ENCODE measurements around the gene DOK6.

DNA sequence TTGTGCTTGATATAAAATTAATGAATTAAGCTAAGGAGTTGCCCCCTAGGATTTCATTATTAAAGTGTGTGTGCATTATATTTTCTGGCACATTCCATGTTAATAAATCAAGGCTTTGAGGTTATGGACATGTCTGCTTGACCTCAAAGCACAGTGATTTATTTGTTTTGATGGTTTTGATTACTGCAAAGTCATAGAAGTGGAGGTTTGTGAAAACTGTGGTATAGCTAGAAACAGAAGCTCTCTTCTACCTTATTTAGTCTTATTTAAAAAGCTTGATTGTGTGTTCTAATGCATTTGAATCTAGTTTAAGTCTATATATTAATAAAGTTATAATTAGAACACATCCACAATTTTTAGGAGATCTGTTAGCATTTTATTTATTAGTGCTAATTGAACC lies 32.2 kb downstream of the DOK6 start:
- TF ChIP-seq HCFC1 (IDR thresholded peaks at IDR 0.05; ENCODE audit: low read length): no peak
- no peak for TF ChIP-seq CHD2 (IDR thresholded peaks at IDR 0.05; ENCODE audit: borderline replicate concordance, low read depth, low read length)
- TF ChIP-seq, protein P1, sequence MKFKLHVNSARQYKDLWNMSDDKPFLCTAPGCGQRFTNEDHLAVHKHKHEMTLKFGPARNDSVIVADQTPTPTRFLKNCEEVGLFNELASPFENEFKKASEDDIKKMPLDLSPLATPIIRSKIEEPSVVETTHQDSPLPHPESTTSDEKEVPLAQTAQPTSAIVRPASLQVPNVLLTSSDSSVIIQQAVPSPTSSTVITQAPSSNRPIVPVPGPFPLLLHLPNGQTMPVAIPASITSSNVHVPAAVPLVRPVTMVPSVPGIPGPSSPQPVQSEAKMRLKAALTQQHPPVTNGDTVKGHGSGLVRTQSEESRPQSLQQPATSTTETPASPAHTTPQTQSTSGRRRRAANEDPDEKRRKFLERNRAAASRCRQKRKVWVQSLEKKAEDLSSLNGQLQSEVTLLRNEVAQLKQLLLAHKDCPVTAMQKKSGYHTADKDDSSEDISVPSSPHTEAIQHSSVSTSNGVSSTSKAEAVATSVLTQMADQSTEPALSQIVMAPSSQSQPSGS (IDR thresholded peaks at IDR 0.05; ENCODE audit: low read length): no peak
- TF ChIP-seq FOS (IDR thresholded peaks at IDR 0.05; ENCODE audit: borderline replicate concordance, extremely low read depth, insufficient read length): no peak
- TF ChIP-seq, protein P2, sequence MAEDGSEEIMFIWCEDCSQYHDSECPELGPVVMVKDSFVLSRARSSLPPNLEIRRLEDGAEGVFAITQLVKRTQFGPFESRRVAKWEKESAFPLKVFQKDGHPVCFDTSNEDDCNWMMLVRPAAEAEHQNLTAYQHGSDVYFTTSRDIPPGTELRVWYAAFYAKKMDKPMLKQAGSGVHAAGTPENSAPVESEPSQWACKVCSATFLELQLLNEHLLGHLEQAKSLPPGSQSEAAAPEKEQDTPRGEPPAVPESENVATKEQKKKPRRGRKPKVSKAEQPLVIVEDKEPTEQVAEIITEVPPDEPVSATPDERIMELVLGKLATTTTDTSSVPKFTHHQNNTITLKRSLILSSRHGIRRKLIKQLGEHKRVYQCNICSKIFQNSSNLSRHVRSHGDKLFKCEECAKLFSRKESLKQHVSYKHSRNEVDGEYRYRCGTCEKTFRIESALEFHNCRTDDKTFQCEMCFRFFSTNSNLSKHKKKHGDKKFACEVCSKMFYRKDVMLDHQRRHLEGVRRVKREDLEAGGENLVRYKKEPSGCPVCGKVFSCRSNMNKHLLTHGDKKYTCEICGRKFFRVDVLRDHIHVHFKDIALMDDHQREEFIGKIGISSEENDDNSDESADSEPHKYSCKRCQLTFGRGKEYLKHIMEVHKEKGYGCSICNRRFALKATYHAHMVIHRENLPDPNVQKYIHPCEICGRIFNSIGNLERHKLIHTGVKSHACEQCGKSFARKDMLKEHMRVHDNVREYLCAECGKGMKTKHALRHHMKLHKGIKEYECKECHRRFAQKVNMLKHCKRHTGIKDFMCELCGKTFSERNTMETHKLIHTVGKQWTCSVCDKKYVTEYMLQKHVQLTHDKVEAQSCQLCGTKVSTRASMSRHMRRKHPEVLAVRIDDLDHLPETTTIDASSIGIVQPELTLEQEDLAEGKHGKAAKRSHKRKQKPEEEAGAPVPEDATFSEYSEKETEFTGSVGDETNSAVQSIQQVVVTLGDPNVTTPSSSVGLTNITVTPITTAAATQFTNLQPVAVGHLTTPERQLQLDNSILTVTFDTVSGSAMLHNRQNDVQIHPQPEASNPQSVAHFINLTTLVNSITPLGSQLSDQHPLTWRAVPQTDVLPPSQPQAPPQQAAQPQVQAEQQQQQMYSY (CRISPR knock-in tag; IDR thresholded peaks at IDR 0.05): no peak
